Endothelial cell of umbilical vein (primary cell): ENCODE results near the gene EDNRB.

Source experiments
- CTCF ChIP-seq, 2 donors: IDR thresholded peaks; 1 replicate in 1 of 2; 2 replicates in 1 of 2; pipeline ENCODE4 v1.5.1; 2011; ENCODE audit warnings: low read length in 2 of 2, mild to moderate bottlenecking in 2 of 2, moderate library complexity in 2 of 2, control low read depth in 1 of 2, inconsistent platforms in 1 of 2, low read depth in 1 of 2; ENCODE audit not compliant: insufficient read depth in 1 of 2; ENCODE audit errors: extremely low read depth in 1 of 2
- POLR2AphosphoS5 ChIP-seq: IDR thresholded peaks from 2 replicates; pipeline ENCODE4 v1.6.1; 2012; ENCODE audit warnings: low read depth, mild to moderate bottlenecking, control low read depth, low read length, moderate library complexity; ENCODE audit not compliant: insufficient read depth

GRCh38 chr13:77860507-77860981, 58.1 kb downstream of the EDNRB start:
- TF ChIP-seq CTCF (IDR thresholded peaks at IDR 0.05; ENCODE audit: extremely low read depth in 1 of 2, insufficient read depth in 1 of 2, low read depth in 1 of 2, low read length in 2 of 2) (no peak), POLR2AphosphoS5 (no peak)
